B cell (primary cell): Measurements from ENCODE around the gene MVD. TPM values are rescaled to one million over a fixed set of nuclear protein-coding genes. Genes with fewer than 3 reads are reported as not detected.

Experiments used
- ATAC-seq: fragments of 200-7000 bp; cut with Tn5 transposase; one replicate; pipeline ENCODE4 v1.10.0; 2021; ENCODE audit warnings: low read depth, mild to moderate bottlenecking, moderate number of reproducible peaks, moderate library complexity
- CTCF ChIA-PET: fragments of 350-600 bp; sonication (Branson Sonifier 250); formaldehyde crosslinking; loops from one replicate; lab custom pipeline; 2021; ENCODE audit warnings: antibody characterized with exemption, inconsistent platforms; lab: Charles Lee
- POLR2A ChIA-PET: fragments of 350-600 bp; sonication (Branson Sonifier 250); formaldehyde crosslinking; loops from one replicate; lab custom pipeline; 2021; ENCODE audit warnings: antibody characterized with exemption; lab: Charles Lee
- DNase-seq: peaks from one replicate; pipeline ENCODE4 v3.0.0; 2013
- H2AFZ ChIP-seq: 2 replicates; pipeline ENCODE4 v1.6.1; 2012; ENCODE audit warnings: mild to moderate bottlenecking, low read depth, low read length; ENCODE audit not compliant: insufficient read depth, poor library complexity, severe bottlenecking
- H3K27ac ChIP-seq, 2 donors: 1 replicate in 1 of 2; 2 replicates in 1 of 2; pipeline ENCODE4 v1.5.1; 2012 to 2013; ENCODE audit warnings: low read length in 2 of 2, mild to moderate bottlenecking in 2 of 2, moderate library complexity in 1 of 2
- H3K27me3 ChIP-seq, 4 experiments: fragments of 200-600 bp in 1 of 4; sonication (generic) in 1 of 4; replicated peaks in 1 of 4; 1 replicate in 2 of 4; 2 replicates in 2 of 4; pipeline versions ENCODE4 v1.6.1 to v1.7.0; 2013 to 2016; ENCODE audit warnings: low read length in 3 of 4, mild to moderate bottlenecking in 2 of 4, mixed read lengths in 1 of 4, moderate library complexity in 1 of 4; ENCODE audit not compliant: insufficient read depth in 4 of 4, control insufficient read depth in 3 of 4; ENCODE audit errors: control extremely low read depth in 1 of 4
- H3K36me3 ChIP-seq, 2 experiments: replicated peaks in 1 of 2; 1 replicate in 1 of 2; 2 replicates in 1 of 2; pipeline versions ENCODE4 v1.6.1 to v1.7.1; 2013; ENCODE audit warnings: low read length in 1 of 2; ENCODE audit not compliant: insufficient read depth in 2 of 2, control insufficient read depth in 1 of 2; ENCODE audit errors: control extremely low read depth in 1 of 2, extremely low read depth in 1 of 2
- H3K4me1 ChIP-seq, 2 donors: fragments of 200-600 bp in 1 of 2; sonication (generic) in 1 of 2; 1 replicate in 1 of 2; 2 replicates in 1 of 2; pipeline versions ENCODE4 v1.5.1 to v1.6.1; 2013 to 2017; ENCODE audit warnings: low read length in 2 of 2; ENCODE audit not compliant: control insufficient read depth in 2 of 2, insufficient read depth in 2 of 2
- H3K4me2 ChIP-seq: replicated peaks from 2 replicates; pipeline ENCODE3; 2012; ENCODE audit warnings: mild to moderate bottlenecking, low read depth, low read length; ENCODE audit not compliant: poor library complexity, severe bottlenecking
- H3K4me3 ChIP-seq, 5 experiments: fragments of 200-600 bp in 1 of 5; sonication (generic) in 1 of 5; 1 replicate in 3 of 5; 2 replicates in 2 of 5; pipeline versions ENCODE4 v1.5.1 to v1.7.0; 2011 to 2016; ENCODE audit warnings: low read length in 4 of 5, mild to moderate bottlenecking in 4 of 5, low read depth in 2 of 5, control low read depth in 1 of 5, moderate library complexity in 1 of 5; ENCODE audit not compliant: insufficient read depth in 1 of 5; ENCODE audit errors: control extremely low read depth in 1 of 5, extremely low read depth in 1 of 5
- H3K79me2 ChIP-seq: fragments of 200-600 bp; sonication (generic); one replicate; pipeline ENCODE4 v1.6.0; 2016; ENCODE audit warnings: low read length; ENCODE audit not compliant: control insufficient read depth, insufficient read depth
- H3K9ac ChIP-seq: fragments of 200-600 bp; sonication (generic); 2 replicates; pipeline ENCODE4 v1.6.1; 2017; ENCODE audit warnings: mild to moderate bottlenecking, low read length, moderate library complexity
- H3K9me3 ChIP-seq, 3 donors: one replicate each; pipeline versions ENCODE4 v1.6.1 to v1.7.1; 2013; ENCODE audit warnings: low read length in 2 of 3; ENCODE audit not compliant: control insufficient read depth in 2 of 3, insufficient read depth in 1 of 3; ENCODE audit errors: control extremely low read depth in 1 of 3
- H4K20me1 ChIP-seq: 2 replicates; pipeline ENCODE4 v1.6.0; 2012; ENCODE audit warnings: mild to moderate bottlenecking, low read length; ENCODE audit not compliant: insufficient read depth, control insufficient read depth, poor library complexity, severe bottlenecking
- H3K27ac Mint-ChIP-seq: one replicate; pipeline ENCODE4 v1.8.0; 2021; ENCODE audit warnings: mixed read lengths
- H3K27me3 Mint-ChIP-seq: one replicate; pipeline ENCODE4 v1.8.0; 2021; ENCODE audit warnings: mixed read lengths
- H3K4me1 Mint-ChIP-seq: one replicate; pipeline ENCODE4 v1.8.0; 2021; ENCODE audit warnings: mixed read lengths
- H3K4me3 Mint-ChIP-seq: one replicate; pipeline ENCODE4 v1.8.0; 2021; ENCODE audit warnings: mixed read lengths
- H3K9me3 Mint-ChIP-seq: one replicate; pipeline ENCODE4 v1.8.0; 2022; ENCODE audit warnings: mixed read lengths; ENCODE audit not compliant: insufficient read depth
- CTCF ChIP-seq: fragments of 200-600 bp; IDR thresholded peaks from one replicate; pipeline ENCODE4 v1.8.0; 2022; ENCODE audit warnings: antibody characterized with exemption, mild to moderate bottlenecking
- EZH2 ChIP-seq: IDR thresholded peaks from 2 replicates; pipeline ENCODE4 v1.6.1; 2012; ENCODE audit warnings: borderline replicate concordance, low read depth, mild to moderate bottlenecking, moderate library complexity, low read length; ENCODE audit not compliant: insufficient read depth, poor library complexity, severe bottlenecking
- WGBS: methylation state at CpG from one replicate; pipeline ENCODE4 v1.1.5; 2013; ENCODE audit warnings: missing lambda C conversion rate; ENCODE audit not compliant: insufficient coverage; 5-methylcytosine and 5-hydroxymethylcytosine counted together
- intact Hi-C: fragments of 100-400 bp; cut with micrococcal nuclease; formaldehyde crosslinking; loops from one replicate; pipeline ENCODE4 v1.10.0; 2022
- polyA plus RNA-seq: library from polyadenylated mRNA; depleted of rRNA; stranded (reverse); fragments of >200 nt; gene quantifications from 2 replicates; pipeline ENCODE4 v1.2.3, GENCODE V29; 2012
- total RNA-seq, 2 donors: library from RNA; stranded (reverse); fragments of 120-200 nt in 1 of 2; gene quantifications; 1 replicate in 1 of 2; 2 replicates in 1 of 2; pipeline versions ENCODE4 v1.2.3 to v1.2.4, GENCODE V29; 2013 to 2022

Gene MVD
- total and polyA plus RNA-seq, 2 donors (not counting 1 experiment from before 2014, with no cell fraction given) = 40.9 to 95.4 TPM

GRCh38 chr16:88685156-88686061, 22.5 kb upstream of the MVD start:
- Mint-ChIP-seq H3K4me1 (peaks cover 42% of the 10 kb centered on the region), H3K27me3 (no peaks in the 10 kb centered on the region), H3K27ac (peak overlapping the region; percentile 72), H3K4me3 (peak overlapping the region; percentile 81), H3K9me3 (no peaks in the 10 kb centered on the region)
- Histone ChIP-seq H3K4me3 (peak overlapping the region; percentile 59 to 91 (median 80)), H3K27ac (peak overlapping the region in 1 of 2 donors; percentile 48), H3K9me3 (peaks cover 0 to 4% (median 0%) of the 10 kb centered on the region in 3 donors), H3K4me2 (peak overlapping the region; percentile 97), H3K27me3 (no peaks in the 10 kb centered on the region), H3K79me2 (peaks cover 25% of the 10 kb centered on the region), H3K36me3 (peaks cover 0 to 6% of the 10 kb centered on the region in 2 experiments), H3K4me1 (peaks cover 37 to 59% of the 10 kb centered on the region in 2 donors), H3K9ac (peak overlapping the region; percentile 81), H2AFZ (peak overlapping the region; percentile 74), H4K20me1 (peaks cover 25% of the 10 kb centered on the region)
- intact Hi-C loops = loop anchor here (1.0 to 10.0 kb wide), 6 partner anchors 16 to 879 kb away; partner anchors contain the start of genes CTU2, CYBA, MVD and RNF166
- no peak for TF ChIP-seq EZH2
- TF ChIP-seq CTCF = peak; percentile 91
- ChIA-PET CTCF (interaction anchor here (0.7 to 1.9 kb wide), 14 partner anchors 15 to 243 kb away, joined by 3 to 13 read pairs (median 4); partner anchors contain the start of genes MVD and ZC3H18), POLR2A (interaction anchor here (0.5 to 1.9 kb wide), 9 partner anchors 16 to 1326 kb away, joined by 3 to 12 read pairs (median 3); no protein-coding TSS in a partner anchor)
- 6% methylated on average over 22 of the region's 33 CpGs for WGBS
- no peak for ATAC-seq
- peak; percentile 72 for DNase-seq
